HuH-7 (cell line): ENCODE results near the gene PRR19.

Experiments
- DNase-seq: peaks from one replicate; pipeline ENCODE4 v3.0.0; 2011; ENCODE audit warnings: low spot score

PRR19 gene

GRCh38 chr19:42349378-42350107 lies 47.6 kb downstream of the PRR19 start:
- DNase-seq, result no peak

DNA sequence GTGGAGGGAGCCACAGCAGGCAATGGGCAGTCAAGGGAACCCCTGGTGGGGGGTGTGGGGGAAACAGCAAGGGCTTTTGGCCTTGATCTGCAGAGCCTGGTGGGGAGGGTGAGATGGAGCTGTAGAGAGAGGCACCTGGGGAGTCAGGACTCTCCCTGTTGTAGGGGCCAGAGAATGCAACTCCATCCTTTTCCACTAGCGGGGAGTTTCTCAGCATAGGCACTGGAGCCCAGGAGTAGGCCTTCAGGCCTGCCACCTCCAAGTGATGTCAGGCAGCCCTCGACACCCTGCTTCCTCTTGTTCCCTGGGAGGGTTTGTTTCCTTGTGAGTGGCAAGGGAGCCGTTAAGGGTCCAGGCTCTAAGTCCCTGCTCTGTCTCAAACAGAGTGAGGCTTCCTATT lies 48.5 kb downstream of the PRR19 start:
- no peak for DNase-seq

- DNase-seq, result no peak
Measured at GRCh38 chr19:42351079-42351735, 49.3 kb downstream of the PRR19 start.

DNA sequence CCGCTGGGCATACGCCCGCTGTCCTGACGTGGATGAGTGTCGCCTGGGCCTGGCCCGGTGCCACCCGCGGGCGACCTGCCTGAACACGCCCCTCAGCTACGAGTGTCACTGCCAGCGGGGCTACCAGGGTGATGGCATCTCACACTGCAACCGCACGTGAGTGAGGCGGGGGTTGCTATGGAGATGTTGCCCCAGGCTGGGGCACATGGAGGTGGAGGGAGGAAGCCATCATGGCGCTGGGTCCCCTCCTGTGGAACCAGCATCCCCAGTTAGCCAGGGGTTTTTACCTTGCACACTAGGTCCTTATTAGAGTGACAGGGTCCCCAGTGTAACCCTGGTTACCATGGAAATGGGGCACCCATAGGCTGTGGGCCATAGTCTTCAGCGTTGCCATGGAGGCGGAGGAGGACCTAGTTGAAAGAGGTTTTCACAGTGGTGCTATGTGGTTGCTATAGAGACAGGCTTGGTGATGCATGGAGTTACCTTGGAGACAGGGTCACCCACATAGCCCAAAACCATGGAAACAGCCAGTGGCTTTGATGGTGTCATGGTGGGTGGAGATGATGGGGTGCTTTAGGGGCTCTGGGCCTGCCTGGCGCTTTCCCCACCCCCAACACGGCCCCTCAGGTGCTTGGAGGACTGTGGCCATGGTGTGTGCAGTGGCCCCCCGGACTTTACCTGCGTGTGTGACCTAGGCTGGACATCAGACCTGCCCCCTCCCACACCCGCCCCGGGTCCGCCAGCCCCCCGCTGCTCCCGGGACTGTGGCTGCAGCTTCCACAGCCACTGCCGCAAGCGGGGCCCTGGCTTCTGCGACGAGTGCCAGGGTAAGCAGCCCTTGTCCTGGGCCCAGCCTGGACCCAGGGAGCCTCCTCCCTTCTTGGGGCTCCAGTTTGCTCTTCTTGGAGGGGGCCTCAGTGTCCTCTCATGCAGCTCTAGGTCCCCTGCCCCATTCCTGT lies 50.6 kb downstream of the PRR19 start:
- no peak for DNase-seq

GRCh38 chr19:42353341-42354015 lies 51.5 kb downstream of the PRR19 start:
- no peak for DNase-seq

DNA sequence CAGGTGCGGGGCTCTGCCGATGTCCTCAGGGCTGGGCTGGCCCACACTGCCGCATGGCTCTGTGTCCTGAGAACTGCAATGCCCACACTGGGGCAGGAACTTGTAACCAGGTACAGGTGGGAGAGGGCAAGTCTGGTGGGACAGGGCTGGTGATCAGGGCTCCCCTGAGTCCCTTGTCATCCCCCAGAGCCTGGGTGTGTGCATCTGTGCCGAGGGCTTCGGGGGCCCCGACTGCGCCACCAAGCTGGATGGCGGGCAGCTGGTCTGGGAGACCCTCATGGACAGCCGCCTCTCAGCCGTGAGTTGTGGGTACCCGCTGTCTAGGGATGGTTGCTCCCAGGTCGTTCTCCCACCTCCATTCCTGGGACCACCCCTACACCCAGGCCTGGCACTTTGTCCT lies 54.0 kb downstream of the PRR19 start:
- no peak for DNase-seq

DNA sequence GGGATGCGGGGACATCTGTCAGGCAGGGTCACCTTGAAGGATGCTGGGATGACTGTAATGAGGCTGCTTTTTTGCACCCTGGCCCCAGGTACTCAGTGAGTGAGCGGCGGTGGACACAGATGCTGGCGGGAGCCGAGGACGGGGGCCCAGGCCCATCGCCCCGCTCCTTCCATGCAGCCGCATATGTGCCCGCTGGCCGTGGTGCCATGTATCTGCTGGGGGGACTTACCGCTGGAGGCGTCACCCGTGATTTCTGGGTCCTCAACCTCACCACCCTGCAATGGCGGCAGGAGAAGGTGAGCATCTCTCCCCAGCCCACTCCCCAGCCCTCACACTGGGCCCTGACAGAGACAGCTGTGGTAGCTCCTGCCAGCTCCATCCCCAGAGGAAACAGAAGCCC lies 54.8 kb downstream of the PRR19 start:
- no peak for DNase-seq

DNA sequence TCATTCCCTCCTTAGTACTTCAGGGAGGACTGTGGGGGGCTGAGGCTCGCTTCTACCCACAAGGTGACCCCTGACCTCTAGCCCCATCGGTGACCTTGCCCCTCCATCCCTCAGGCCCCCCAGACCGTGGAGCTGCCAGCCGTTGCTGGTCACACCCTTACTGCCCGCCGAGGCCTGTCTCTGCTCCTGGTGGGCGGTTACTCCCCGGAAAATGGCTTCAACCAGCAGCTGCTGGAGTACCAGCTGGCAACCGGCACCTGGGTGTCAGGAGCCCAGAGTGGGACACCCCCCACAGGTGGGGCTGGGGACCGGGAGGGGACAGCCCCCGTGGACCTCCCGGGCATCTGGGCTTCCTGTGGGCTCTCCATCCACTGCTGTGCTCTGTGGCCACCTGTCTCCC lies 55.4 kb downstream of the PRR19 start:
- no peak for DNase-seq
